Neural cell (in vitro differentiated cells): ENCODE measurements around the gene LURAP1L. TPM values are rescaled to one million over a fixed set of nuclear protein-coding genes. Genes with fewer than 3 reads are reported as not detected.

ENCODE experiments used
- H2AFZ ChIP-seq: fragments of 200-600, 300-800 bp; sonication (generic), shearing (Covaris generic); 2 replicates; pipeline ENCODE4 v1.6.0; 2014; ENCODE audit warnings: low read depth, mild to moderate bottlenecking, antibody characterized with exemption, low read length, moderate library complexity
- H3F3A ChIP-seq: fragments of 200-600 bp; shearing (Covaris generic); 2 replicates; pipeline ENCODE4 v1.6.1; 2016; ENCODE audit warnings: mild to moderate bottlenecking, moderate library complexity, mixed read lengths, antibody characterized with exemption, low read length; ENCODE audit not compliant: insufficient read depth, poor library complexity, severe bottlenecking
- H3K27ac ChIP-seq: fragments of 200-600, 300-800 bp; sonication (generic), shearing (Covaris generic); 2 replicates; pipeline ENCODE4 v1.5.1; 2014; ENCODE audit warnings: mild to moderate bottlenecking, low read length, moderate library complexity
- H3K27me3 ChIP-seq: fragments of 300-800, 200-600 bp; sonication (generic), shearing (Covaris generic); 2 replicates; pipeline ENCODE4 v1.6.0; 2014; ENCODE audit warnings: mild to moderate bottlenecking, low read depth, low read length, moderate library complexity; ENCODE audit not compliant: insufficient read depth
- H3K36me3 ChIP-seq: fragments of 300-800, 200-600 bp; sonication (generic), shearing (Covaris generic); 2 replicates; pipeline ENCODE4 v1.5.1; 2014; ENCODE audit warnings: mild to moderate bottlenecking, antibody characterized with exemption, low read length, moderate library complexity; ENCODE audit not compliant: insufficient read depth
- H3K4me2 ChIP-seq: fragments of 300-800, 200-600 bp; sonication (generic), shearing (Covaris generic); 2 replicates; pipeline ENCODE4 v1.6.0; 2014; ENCODE audit warnings: mild to moderate bottlenecking, low read length
- H3K4me3 ChIP-seq: fragments of 300-800, 200-600 bp; sonication (generic), shearing (Covaris generic); 2 replicates; pipeline ENCODE4 v1.5.1; 2014; ENCODE audit warnings: mild to moderate bottlenecking, low read length, moderate library complexity
- H3K79me2 ChIP-seq: fragments of 200-600 bp; shearing (Covaris generic); replicated peaks from 2 replicates; pipeline ENCODE4 v1.6.0; 2014; ENCODE audit warnings: mild to moderate bottlenecking, low read length, moderate library complexity; ENCODE audit not compliant: insufficient read depth
- H3K9ac ChIP-seq: fragments of 300-800, 200-600 bp; sonication (generic), shearing (Covaris generic); 2 replicates; pipeline ENCODE4 v1.6.1; 2016; ENCODE audit warnings: mild to moderate bottlenecking, low read length, mixed read lengths
- H3K9me2 ChIP-seq: fragments of 200-600 bp; shearing (Covaris generic); 2 replicates; pipeline ENCODE4 v1.6.1; 2016; ENCODE audit warnings: mild to moderate bottlenecking, low read length, mixed read lengths; ENCODE audit not compliant: insufficient read depth
- H3K9me3 ChIP-seq: fragments of 200-600, 300-800 bp; sonication (generic), shearing (Covaris generic); 2 replicates; pipeline ENCODE4 v1.6.1; 2016; ENCODE audit warnings: mild to moderate bottlenecking, mixed run types, low read length, moderate library complexity, mixed read lengths
- H4K20me1 ChIP-seq: fragments of 200-600 bp; shearing (Covaris generic); 2 replicates; pipeline ENCODE4 v1.6.1; 2016; ENCODE audit warnings: mild to moderate bottlenecking, mixed run types; ENCODE audit not compliant: insufficient read depth
- EP300 ChIP-seq: fragments of 450-650 bp; conservative IDR thresholded peaks from 2 replicates; pipeline ENCODE4 v1.6.1; 2014; ENCODE audit warnings: antibody characterized with exemption, mild to moderate bottlenecking, moderate library complexity; ENCODE audit not compliant: poor library complexity, severe bottlenecking
- EZH2 ChIP-seq: fragments of 200-600, 300-800 bp; shearing (Covaris generic), sonication (generic); IDR thresholded peaks from 2 replicates; pipeline ENCODE4 v1.6.1; 2014; ENCODE audit warnings: antibody characterized with exemption, low read length, borderline replicate concordance, mild to moderate bottlenecking; ENCODE audit not compliant: insufficient read depth, poor library complexity, severe bottlenecking
- MXI1 ChIP-seq: fragments of 450-650 bp; conservative IDR thresholded peaks from 2 replicates; pipeline ENCODE4 v1.6.1; 2014; ENCODE audit warnings: antibody characterized with exemption, mild to moderate bottlenecking; ENCODE audit not compliant: poor library complexity, severe bottlenecking
- POLR2AphosphoS5 ChIP-seq: IDR thresholded peaks from 2 replicates; pipeline ENCODE4 v1.6.1; 2012
- RAD21 ChIP-seq: fragments of 450-650 bp; conservative IDR thresholded peaks from 2 replicates; pipeline ENCODE4 v1.6.1; 2014; ENCODE audit warnings: antibody characterized with exemption, mild to moderate bottlenecking, moderate library complexity
- SMC3 ChIP-seq: fragments of 450-650 bp; conservative IDR thresholded peaks from 2 replicates; pipeline ENCODE4 v1.6.1; 2014; ENCODE audit warnings: antibody characterized with exemption, mild to moderate bottlenecking, moderate library complexity; ENCODE audit not compliant: poor library complexity
- TAF1 ChIP-seq: IDR thresholded peaks from 2 replicates; pipeline ENCODE4 v1.6.1; 2012; ENCODE audit warnings: low read depth
- polyA plus RNA-seq: library from polyadenylated mRNA; depleted of rRNA; stranded (reverse); fragments of >200 nt; gene quantifications from 2 replicates; pipeline ENCODE4 v1.2.3, GENCODE V29; 2014
- TF ChIP-seq, protein P1 (sequence below): IDR thresholded peaks from 2 replicates; pipeline ENCODE4 v1.6.1; 2012; ENCODE audit warnings: borderline replicate concordance
- TF ChIP-seq, protein P2 (sequence below): fragments of 450-650 bp; IDR thresholded peaks from 2 replicates; pipeline ENCODE4 v1.5.1; 2014; ENCODE audit warnings: antibody characterized with exemption, mild to moderate bottlenecking, moderate library complexity; ENCODE audit not compliant: poor library complexity, severe bottlenecking

Gene LURAP1L
- polyA plus RNA-seq, 1 donor from 2014 or later: 0.59 TPM

DNA sequence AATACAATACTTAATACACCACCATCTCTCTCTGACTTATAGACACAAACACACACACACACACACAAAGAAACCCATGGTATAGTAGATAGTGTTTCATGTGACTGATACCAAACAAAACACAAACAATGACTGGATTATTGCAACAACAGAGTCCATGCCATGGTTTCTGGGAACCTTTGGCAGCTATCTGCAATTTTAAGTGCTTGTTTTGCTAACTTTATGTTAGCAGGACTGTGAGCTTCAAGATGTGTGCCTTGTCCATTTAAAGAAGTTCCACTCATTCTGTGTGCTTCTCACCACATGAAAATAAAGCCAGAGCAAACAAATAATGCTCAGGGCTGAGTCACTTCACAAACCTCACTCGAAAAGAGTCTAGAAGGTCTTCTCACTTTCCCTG lies 15.1 kb upstream of the LURAP1L start:
- Histone ChIP-seq H3K9me3 (no peaks in the 10 kb centered on the region), H2AFZ (no peak overlapping the region), H3F3A (no peaks in the 10 kb centered on the region), H3K27me3 (no peaks in the 10 kb centered on the region), H4K20me1 (no peaks in the 10 kb centered on the region), H3K9me2 (no peaks in the 10 kb centered on the region), H3K4me2 (no peak overlapping the region), H3K4me3 (no peak overlapping the region), H3K9ac (no peak overlapping the region), H3K79me2 (no peaks in the 10 kb centered on the region), H3K36me3 (no peaks in the 10 kb centered on the region), H3K27ac (no peak overlapping the region)
- TF ChIP-seq, protein P1, sequence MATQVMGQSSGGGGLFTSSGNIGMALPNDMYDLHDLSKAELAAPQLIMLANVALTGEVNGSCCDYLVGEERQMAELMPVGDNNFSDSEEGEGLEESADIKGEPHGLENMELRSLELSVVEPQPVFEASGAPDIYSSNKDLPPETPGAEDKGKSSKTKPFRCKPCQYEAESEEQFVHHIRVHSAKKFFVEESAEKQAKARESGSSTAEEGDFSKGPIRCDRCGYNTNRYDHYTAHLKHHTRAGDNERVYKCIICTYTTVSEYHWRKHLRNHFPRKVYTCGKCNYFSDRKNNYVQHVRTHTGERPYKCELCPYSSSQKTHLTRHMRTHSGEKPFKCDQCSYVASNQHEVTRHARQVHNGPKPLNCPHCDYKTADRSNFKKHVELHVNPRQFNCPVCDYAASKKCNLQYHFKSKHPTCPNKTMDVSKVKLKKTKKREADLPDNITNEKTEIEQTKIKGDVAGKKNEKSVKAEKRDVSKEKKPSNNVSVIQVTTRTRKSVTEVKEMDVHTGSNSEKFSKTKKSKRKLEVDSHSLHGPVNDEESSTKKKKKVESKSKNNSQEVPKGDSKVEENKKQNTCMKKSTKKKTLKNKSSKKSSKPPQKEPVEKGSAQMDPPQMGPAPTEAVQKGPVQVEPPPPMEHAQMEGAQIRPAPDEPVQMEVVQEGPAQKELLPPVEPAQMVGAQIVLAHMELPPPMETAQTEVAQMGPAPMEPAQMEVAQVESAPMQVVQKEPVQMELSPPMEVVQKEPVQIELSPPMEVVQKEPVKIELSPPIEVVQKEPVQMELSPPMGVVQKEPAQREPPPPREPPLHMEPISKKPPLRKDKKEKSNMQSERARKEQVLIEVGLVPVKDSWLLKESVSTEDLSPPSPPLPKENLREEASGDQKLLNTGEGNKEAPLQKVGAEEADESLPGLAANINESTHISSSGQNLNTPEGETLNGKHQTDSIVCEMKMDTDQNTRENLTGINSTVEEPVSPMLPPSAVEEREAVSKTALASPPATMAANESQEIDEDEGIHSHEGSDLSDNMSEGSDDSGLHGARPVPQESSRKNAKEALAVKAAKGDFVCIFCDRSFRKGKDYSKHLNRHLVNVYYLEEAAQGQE: no peak
- no peak for TF ChIP-seq EP300
- TF ChIP-seq MXI1: no peak
- TF ChIP-seq SMC3: no peak
- no peak for TF ChIP-seq TAF1
- no peak for TF ChIP-seq EZH2
- TF ChIP-seq POLR2AphosphoS5: no peak
- no peak for TF ChIP-seq RAD21
- TF ChIP-seq, protein P2, sequence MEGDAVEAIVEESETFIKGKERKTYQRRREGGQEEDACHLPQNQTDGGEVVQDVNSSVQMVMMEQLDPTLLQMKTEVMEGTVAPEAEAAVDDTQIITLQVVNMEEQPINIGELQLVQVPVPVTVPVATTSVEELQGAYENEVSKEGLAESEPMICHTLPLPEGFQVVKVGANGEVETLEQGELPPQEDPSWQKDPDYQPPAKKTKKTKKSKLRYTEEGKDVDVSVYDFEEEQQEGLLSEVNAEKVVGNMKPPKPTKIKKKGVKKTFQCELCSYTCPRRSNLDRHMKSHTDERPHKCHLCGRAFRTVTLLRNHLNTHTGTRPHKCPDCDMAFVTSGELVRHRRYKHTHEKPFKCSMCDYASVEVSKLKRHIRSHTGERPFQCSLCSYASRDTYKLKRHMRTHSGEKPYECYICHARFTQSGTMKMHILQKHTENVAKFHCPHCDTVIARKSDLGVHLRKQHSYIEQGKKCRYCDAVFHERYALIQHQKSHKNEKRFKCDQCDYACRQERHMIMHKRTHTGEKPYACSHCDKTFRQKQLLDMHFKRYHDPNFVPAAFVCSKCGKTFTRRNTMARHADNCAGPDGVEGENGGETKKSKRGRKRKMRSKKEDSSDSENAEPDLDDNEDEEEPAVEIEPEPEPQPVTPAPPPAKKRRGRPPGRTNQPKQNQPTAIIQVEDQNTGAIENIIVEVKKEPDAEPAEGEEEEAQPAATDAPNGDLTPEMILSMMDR: no peak

DNA sequence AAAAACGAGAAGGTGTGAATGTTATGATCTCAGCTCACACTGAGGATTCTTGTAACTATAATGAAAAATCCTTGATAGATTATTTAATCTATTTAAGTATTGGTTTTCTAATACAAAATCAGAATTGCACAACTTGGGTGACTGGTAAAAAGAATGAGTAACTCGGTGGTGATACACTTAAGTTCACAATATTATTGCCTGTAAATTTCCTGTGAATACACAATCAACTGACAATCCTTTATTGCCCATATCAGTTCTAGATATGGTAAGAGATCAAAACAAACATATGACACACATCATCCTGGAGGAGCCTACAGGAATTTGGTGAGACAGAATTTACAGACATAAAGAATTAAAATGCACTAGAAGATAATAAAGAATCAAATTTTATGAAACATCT lies 14.1 kb upstream of the LURAP1L start:
- H3F3A ChIP-seq: no peaks in the 10 kb centered on the region
- no peak overlapping the region for H3K27ac ChIP-seq
- no peaks in the 10 kb centered on the region for H3K9me2 ChIP-seq
- no peaks in the 10 kb centered on the region for H4K20me1 ChIP-seq
- H3K36me3 ChIP-seq: no peaks in the 10 kb centered on the region
- no peak overlapping the region for H3K4me2 ChIP-seq
- H3K9ac ChIP-seq: no peak overlapping the region
- no peak overlapping the region for H2AFZ ChIP-seq
- H3K27me3 ChIP-seq: no peaks in the 10 kb centered on the region
- H3K4me3 ChIP-seq: no peak overlapping the region
- H3K9me3 ChIP-seq: no peaks in the 10 kb centered on the region
- no peaks in the 10 kb centered on the region for H3K79me2 ChIP-seq
- TF ChIP-seq, protein P1: no peak
- no peak for TF ChIP-seq EZH2
- TF ChIP-seq RAD21: no peak
- TF ChIP-seq TAF1: no peak
- TF ChIP-seq EP300: no peak
- TF ChIP-seq MXI1: no peak
- TF ChIP-seq SMC3: no peak
- TF ChIP-seq, protein P2: no peak
- TF ChIP-seq POLR2AphosphoS5: no peak
